Kasumi-1 (cell line): ENCODE measurements around the gene LIME1.

Source experiments
- DNase-seq, 2 experiments: peaks; one replicate each; lab custom pipeline; 2025; lab: John Stamatoyannopoulos, UW

The LIME1 gene

GRCh38 chr20:63749597-63750508, 13.4 kb downstream of the LIME1 start:
- DNase-seq: no peak

GRCh38 chr20:63750807-63751470, 14.5 kb downstream of the LIME1 start:
- no peak for DNase-seq

- no peak for DNase-seq
Observed at GRCh38 chr20:63751471-63752271, 15.2 kb downstream of the LIME1 start.

- no peak for DNase-seq
Observed at GRCh38 chr20:63752411-63753101, 16.1 kb downstream of the LIME1 start.

- DNase-seq: no peak
Observed at GRCh38 chr20:63753381-63753780, 16.9 kb downstream of the LIME1 start.

GRCh38 chr20:63754008-63754407, 17.5 kb downstream of the LIME1 start:
- DNase-seq: no peak

GRCh38 chr20:63755933-63756647, 19.6 kb downstream of the LIME1 start:
- no peak for DNase-seq

GRCh38 chr20:63756648-63756991, 20.2 kb downstream of the LIME1 start:
- DNase-seq: no peak

GRCh38 chr20:63758152-63758551, 21.7 kb downstream of the LIME1 start:
- DNase-seq: no peak

GRCh38 chr20:63759377-63759901, 23.0 kb downstream of the LIME1 start:
- DNase-seq: no peak

GRCh38 chr20:63765082-63765873, 28.8 kb downstream of the LIME1 start:
- DNase-seq: no peak

- no peak for DNase-seq
Observed at GRCh38 chr20:63765902-63766301, 29.4 kb downstream of the LIME1 start.

GRCh38 chr20:63766695-63767426, 30.4 kb downstream of the LIME1 start:
- DNase-seq: no peak

- no peak for DNase-seq
Observed at GRCh38 chr20:63767456-63767855, 31.0 kb downstream of the LIME1 start.

GRCh38 chr20:63767886-63768285, 31.4 kb downstream of the LIME1 start:
- DNase-seq: no peak

GRCh38 chr20:63768591-63769515, 32.4 kb downstream of the LIME1 start:
- DNase-seq: no peak

GRCh38 chr20:63769891-63770474, 33.5 kb downstream of the LIME1 start:
- no peak for DNase-seq
